Activated B cell treated with CpG ODN at 0.5 μM for 24 hours (primary cell): Measurements from ENCODE around the gene PGA3. TPM values are rescaled to one million over a fixed set of nuclear protein-coding genes. Genes with fewer than 3 reads are reported as not detected.

ENCODE experiments used
- ATAC-seq: fragments of 200-7000 bp; cut with Tn5 transposase; one replicate; pipeline ENCODE4 v1.10.0; 2021; ENCODE audit warnings: low read depth, mild to moderate bottlenecking, moderate library complexity
- CTCF ChIA-PET: fragments of 350-600 bp; sonication (Branson Sonifier 250); formaldehyde crosslinking; loops from one replicate; lab custom pipeline; 2021; ENCODE audit warnings: antibody characterized with exemption; lab: Charles Lee
- POLR2A ChIA-PET: fragments of 350-600 bp; sonication (Branson Sonifier 250); formaldehyde crosslinking; loops from one replicate; lab custom pipeline; 2021; ENCODE audit warnings: antibody characterized with exemption; lab: Charles Lee
- DNase-seq: peaks from one replicate; pipeline ENCODE4 v3.0.0; 2022
- H3K27ac Mint-ChIP-seq: one replicate; pipeline ENCODE4 v1.8.0; 2020; ENCODE audit warnings: mixed read lengths
- H3K27me3 Mint-ChIP-seq: one replicate; pipeline ENCODE4 v1.8.0; 2021; ENCODE audit warnings: mixed read lengths
- H3K36me3 Mint-ChIP-seq: one replicate; pipeline ENCODE4 v1.8.0; 2021; ENCODE audit warnings: low read depth, mixed read lengths
- H3K4me1 Mint-ChIP-seq: one replicate; pipeline ENCODE4 v1.8.0; 2021; ENCODE audit warnings: mixed read lengths
- H3K4me3 Mint-ChIP-seq: one replicate; pipeline ENCODE4 v1.8.0; 2020; ENCODE audit warnings: mild to moderate bottlenecking, mixed read lengths
- H3K9me3 Mint-ChIP-seq: one replicate; pipeline ENCODE4 v1.8.0; 2020; ENCODE audit warnings: mixed read lengths
- CTCF ChIP-seq: fragments of 200-600 bp; IDR thresholded peaks from one replicate; pipeline ENCODE4 v1.8.0; 2022; ENCODE audit warnings: antibody characterized with exemption, mild to moderate bottlenecking
- intact Hi-C: fragments of 100-400 bp; cut with micrococcal nuclease; formaldehyde crosslinking; loops from one replicate; pipeline ENCODE4 v1.15.1; 2024
- total RNA-seq: library from RNA; stranded (reverse); gene quantifications from 2 replicates; pipeline ENCODE4 v1.2.3, GENCODE V29; 2022

The PGA3 gene
- total RNA-seq, 1 donor from 2014 or later, result not detected

- no peaks in the 10 kb centered on the region for H3K9me3 Mint-ChIP-seq
- POLR2A ChIA-PET, result no interaction called here
- CTCF ChIA-PET, result no interaction called here
- no peak overlapping the region for H3K4me3 Mint-ChIP-seq
- intact Hi-C loops, result no loop called here
- TF ChIP-seq CTCF, result no peak
- no peak for ATAC-seq
- H3K4me1 Mint-ChIP-seq, result no peaks in the 10 kb centered on the region
- no peak for DNase-seq
- H3K36me3 Mint-ChIP-seq, result no peaks in the 10 kb centered on the region
- H3K27me3 Mint-ChIP-seq, result no peaks in the 10 kb centered on the region
- H3K27ac Mint-ChIP-seq, result no peak overlapping the region
These were observed 53.6 kb downstream of the PGA3 start for GRCh38 chr11:61256710-61257482.

GRCh38 chr11:61258546-61258945 lies 55.2 kb downstream of the PGA3 start:
- H3K27me3 Mint-ChIP-seq, result no peaks in the 10 kb centered on the region
- POLR2A ChIA-PET, result no interaction called here
- no peak overlapping the region for H3K27ac Mint-ChIP-seq
- no peak for TF ChIP-seq CTCF
- no peak overlapping the region for H3K4me3 Mint-ChIP-seq
- intact Hi-C loops, result no loop called here
- ATAC-seq (no peak), DNase-seq (no peak)
- no peaks in the 10 kb centered on the region for H3K4me1 Mint-ChIP-seq
- CTCF ChIA-PET, result no interaction called here
- no peaks in the 10 kb centered on the region for H3K9me3 Mint-ChIP-seq
- H3K36me3 Mint-ChIP-seq, result no peaks in the 10 kb centered on the region

- ATAC-seq (no peak), DNase-seq (no peak)
- Mint-ChIP-seq H3K4me3 (no peak overlapping the region), H3K4me1 (no peaks in the 10 kb centered on the region), H3K9me3 (no peaks in the 10 kb centered on the region), H3K27ac (no peak overlapping the region), H3K36me3 (no peaks in the 10 kb centered on the region), H3K27me3 (no peaks in the 10 kb centered on the region)
- POLR2A ChIA-PET, result interaction anchor here (0.6 kb wide), 1 partner anchor 1003 kb away, joined by 3 read pairs; no protein-coding TSS in a partner anchor
- no peak for TF ChIP-seq CTCF
- intact Hi-C loops, result no loop called here
- CTCF ChIA-PET, result interaction anchor here (1.4 kb wide), 1 partner anchor 126 kb away, joined by 3 read pairs; no protein-coding TSS in a partner anchor
These were observed 56.0 kb downstream of the PGA3 start for GRCh38 chr11:61259363-61259762.

Other genes starting within 250 kb of the PGA3 start
- 6.7 and 12.0 TPM in 2 replicates for gene CD6, start 231.8 kb upstream of the PGA3 start, total RNA-seq
- 5.2 and 7.1 TPM in 2 replicates for gene CD5, start 101.0 kb upstream of the PGA3 start, total RNA-seq
- 14.4 and 18.1 TPM in 2 replicates for gene VPS37C, start 42.1 kb upstream of the PGA3 start, total RNA-seq
- not detected in 2 replicates for gene PGA4, start 18.8 kb downstream of the PGA3 start, total RNA-seq
- gene PGA5, start 37.7 kb downstream of the PGA3 start, total RNA-seq, result not detected in 2 replicates
- 0.76 and 1.3 TPM in 2 replicates for gene VWCE, start 91.8 kb downstream of the PGA3 start, total RNA-seq
- 201 and 218 TPM in 2 replicates for gene DDB1, start 129.6 kb downstream of the PGA3 start, total RNA-seq
- 59.8 and 63.9 TPM in 2 replicates for gene TKFC, start 129.7 kb downstream of the PGA3 start, total RNA-seq
- 397 and 433 TPM in 2 replicates for gene CYB561A3, start 158.4 kb downstream of the PGA3 start, total RNA-seq
- gene TMEM138, start 158.9 kb downstream of the PGA3 start, total RNA-seq, result 69.7 and 81.2 TPM in 2 replicates
- 18.4 and 18.7 TPM in 2 replicates for gene TMEM216, start 189.1 kb downstream of the PGA3 start, total RNA-seq
- gene CPSF7, start 226.5 kb downstream of the PGA3 start, total RNA-seq, result 109 and 124 TPM in 2 replicates
- gene SDHAF2, start 226.6 kb downstream of the PGA3 start, total RNA-seq, result 51.0 and 51.9 TPM in 2 replicates